ENCODE data around the gene EFCAB8.

The EFCAB8 gene

GRCh38 chr20:32988008-32988407 is 129.3 kb downstream of the EFCAB8 start:
- no peak for DNase-seq

- no peak for DNase-seq
These were observed 131.0 kb downstream of the EFCAB8 start for GRCh38 chr20:32989507-32990283.

GRCh38 chr20:32990426-32990825 is 131.7 kb downstream of the EFCAB8 start:
- DNase-seq: no peak

GRCh38 chr20:32991383-32991782 is 132.7 kb downstream of the EFCAB8 start:
- no peak for DNase-seq

- DNase-seq: no peak
These were observed 133.3 kb downstream of the EFCAB8 start for GRCh38 chr20:32991792-32992641.

GRCh38 chr20:32993496-32994050 is 134.8 kb downstream of the EFCAB8 start:
- DNase-seq: no peak

GRCh38 chr20:32995802-32996201 is 137.1 kb downstream of the EFCAB8 start:
- DNase-seq: no peak

- DNase-seq: no peak
These were observed 138.7 kb downstream of the EFCAB8 start for GRCh38 chr20:32997431-32997830.

- no peak for DNase-seq
These were observed 141.0 kb downstream of the EFCAB8 start for GRCh38 chr20:32999603-33000250.

GRCh38 chr20:33000802-33001466 is 142.2 kb downstream of the EFCAB8 start:
- DNase-seq: no peak

GRCh38 chr20:33002087-33002808 is 143.5 kb downstream of the EFCAB8 start:
- no peak for DNase-seq

- no peak for DNase-seq
These were observed 145.5 kb downstream of the EFCAB8 start, which contains the start of gene SUN5 for GRCh38 chr20:33004141-33004751. Gene SUN5 (minus strand): TSS chr20:33004433. CDS start chr20:33004340, 93 bp downstream.

- no peak for DNase-seq
These were observed 146.4 kb downstream of the EFCAB8 start for GRCh38 chr20:33005132-33005566.

GRCh38 chr20:33005908-33006775 is 147.4 kb downstream of the EFCAB8 start:
- DNase-seq: no peak

GRCh38 chr20:33006776-33007375 is 148.2 kb downstream of the EFCAB8 start:
- no peak for DNase-seq

- DNase-seq: no peak
These were observed 148.9 kb downstream of the EFCAB8 start, which contains the start of gene BPIFB2 for GRCh38 chr20:33007376-33008335. Gene BPIFB2 (plus strand): TSS chr20:33007704. CDS start chr20:33008575, 871 bp downstream.

- DNase-seq: no peak
These were observed 149.9 kb downstream of the EFCAB8 start for GRCh38 chr20:33008336-33009213.
